Amygdala (tissue), 56 donors: ENCODE data around the gene AMBP.
"Not testable (repeated sequence)": the region's sequence is repeated elsewhere in the genome, so short reads cannot be mapped to it uniquely, and the experiment has no call there.

ENCODE experiments used
- DNase-seq, 56 donors: peaks; one replicate each; lab custom pipeline; 2025; lab: John Stamatoyannopoulos, UW

The AMBP gene

DNA sequence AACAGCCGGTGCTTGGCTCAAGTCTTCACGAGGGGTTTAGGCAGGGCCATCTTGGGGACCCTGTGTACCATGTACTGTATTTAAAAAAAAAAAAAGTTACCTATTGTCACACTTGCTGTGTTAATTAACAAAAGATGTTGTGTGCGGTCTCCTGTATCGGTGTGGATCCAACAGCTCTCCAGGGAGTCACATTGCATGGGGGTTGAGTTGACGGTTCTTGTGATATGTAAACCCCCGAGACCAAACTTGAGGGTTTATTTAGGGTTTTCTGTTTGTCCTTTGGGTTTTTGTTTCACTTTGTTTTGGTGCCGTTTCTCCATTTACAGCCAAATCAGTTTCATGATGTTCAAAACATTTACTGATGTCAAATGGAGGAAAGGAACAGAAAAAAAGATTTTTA is 22.2 kb downstream of the AMBP start:
- no peak for DNase-seq

DNA sequence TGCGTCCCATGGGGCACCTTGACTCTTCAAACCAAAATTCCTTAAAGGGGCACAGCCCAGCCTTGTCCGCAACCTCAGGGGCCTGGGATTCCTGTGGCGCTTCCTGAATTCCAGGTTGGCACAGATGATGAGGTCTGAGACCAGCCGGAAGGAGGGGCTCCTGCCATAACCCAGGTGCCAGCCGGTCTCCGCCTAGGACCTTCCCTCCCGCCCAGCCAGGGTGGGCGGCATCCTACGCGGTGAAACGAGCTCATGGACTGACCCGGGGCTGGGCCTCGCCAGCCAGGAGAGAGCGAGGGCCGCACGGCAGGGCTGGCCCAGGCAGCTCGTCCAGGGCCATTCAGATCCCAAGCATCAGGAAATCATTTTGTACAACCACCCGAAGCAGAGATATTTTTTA is 23.0 kb downstream of the AMBP start:
- no peak for DNase-seq

DNA sequence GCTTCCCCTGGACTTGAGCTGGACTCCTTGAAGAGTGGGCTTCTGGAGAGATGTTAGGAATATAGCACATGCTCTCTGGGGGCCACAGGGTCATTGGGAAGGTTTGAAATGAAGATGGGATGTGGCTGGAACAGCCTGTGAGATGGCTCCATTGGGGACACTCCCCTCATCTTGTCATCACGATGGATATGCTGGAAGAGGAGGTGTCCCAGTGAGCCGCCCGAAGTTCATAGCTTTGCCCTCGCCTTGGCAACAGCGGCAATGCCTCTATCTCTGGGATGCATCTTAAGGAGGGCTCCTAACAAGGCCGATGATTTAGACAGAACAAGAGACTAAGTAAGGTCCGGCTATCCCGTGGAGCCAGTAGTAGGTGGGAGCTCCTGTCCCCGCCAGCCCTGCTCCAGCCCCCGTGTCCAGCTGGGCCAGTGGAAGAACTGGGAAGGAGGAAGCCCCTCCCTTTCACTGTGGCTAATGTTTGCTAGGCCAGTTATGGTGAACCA is 23.9 kb downstream of the AMBP start:
- no peak for DNase-seq

GRCh38 chr9:114053246-114054005 is 24.7 kb downstream of the AMBP start:
- DNase-seq: no peak

- DNase-seq: no peak
Observed at GRCh38 chr9:114051706-114052105, 26.4 kb downstream of the AMBP start.

GRCh38 chr9:114051281-114051680 is 26.8 kb downstream of the AMBP start:
- no peak for DNase-seq

DNA sequence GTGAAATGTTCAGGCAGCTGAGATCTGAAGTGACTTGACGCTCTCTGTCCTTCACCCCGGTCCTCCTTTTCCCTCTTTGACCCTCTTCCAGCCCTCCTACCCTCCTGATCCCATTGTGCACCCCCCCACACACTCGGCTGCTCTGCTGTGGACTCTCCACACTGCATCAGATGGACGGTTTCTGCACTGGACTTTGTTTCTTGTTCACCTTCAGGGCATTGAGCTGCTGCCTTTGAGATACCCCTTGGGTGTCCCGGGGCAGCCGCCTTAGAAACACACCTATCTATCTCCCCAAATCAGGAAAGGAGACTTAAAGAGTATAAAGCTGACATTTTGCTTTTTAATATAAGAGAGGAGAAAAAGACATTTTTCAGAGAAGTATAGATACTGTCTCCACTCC is 27.5 kb downstream of the AMBP start:
- DNase-seq: no peak

DNA sequence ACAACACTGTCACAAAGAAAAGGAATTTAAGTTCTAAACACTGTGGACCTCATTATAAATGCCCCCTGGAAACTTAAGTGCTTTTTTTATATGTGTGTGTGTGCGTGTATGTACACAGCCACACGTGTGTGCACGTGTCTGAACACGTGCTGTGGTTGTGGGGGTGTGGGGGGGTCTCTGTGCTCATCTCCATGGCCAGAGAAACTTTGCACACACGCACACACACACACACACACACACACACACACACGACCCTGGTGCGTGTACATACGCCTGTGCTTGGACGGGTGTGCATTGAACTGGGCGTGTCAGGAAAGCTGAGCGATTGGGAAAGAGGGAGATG is 27.9 kb downstream of the AMBP start:
- DNase-seq: no peak

DNA sequence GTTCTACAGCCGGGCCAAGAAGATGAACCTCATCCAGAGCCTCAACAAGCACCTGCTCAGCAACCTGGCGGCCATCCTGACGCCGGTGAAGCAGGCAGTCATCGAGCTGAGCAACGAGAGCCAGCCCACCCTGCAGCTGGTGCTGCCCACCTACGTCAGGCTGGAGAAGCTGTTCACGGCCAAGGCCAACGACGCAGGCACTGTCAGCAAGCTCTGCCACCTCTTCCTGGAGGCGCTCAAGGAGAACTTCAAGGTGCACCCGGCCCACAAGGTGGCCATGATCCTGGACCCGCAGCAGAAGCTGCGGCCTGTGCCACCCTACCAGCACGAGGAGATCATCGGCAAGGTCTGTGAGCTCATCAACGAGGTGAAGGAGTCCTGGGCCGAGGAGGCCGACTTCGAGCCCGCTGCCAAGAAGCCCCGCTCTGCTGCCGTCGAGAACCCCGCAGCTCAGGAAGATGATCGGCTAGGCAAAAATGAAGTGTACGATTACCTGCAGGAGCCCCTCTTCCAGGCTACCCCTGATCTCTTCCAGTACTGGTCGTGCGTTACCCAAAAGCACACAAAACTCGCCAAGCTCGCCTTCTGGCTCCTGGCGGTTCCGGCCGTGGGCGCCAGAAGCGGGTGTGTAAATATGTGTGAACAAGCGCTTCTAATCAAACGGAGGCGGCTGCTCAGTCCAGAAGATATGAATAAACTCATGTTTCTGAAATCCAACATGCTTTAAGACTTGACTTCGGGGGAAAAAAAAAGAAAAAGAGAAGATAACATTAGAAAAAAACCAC is 28.5 kb downstream of the AMBP start:
- DNase-seq: peak in 1 of 56 donors; percentile 14

DNA sequence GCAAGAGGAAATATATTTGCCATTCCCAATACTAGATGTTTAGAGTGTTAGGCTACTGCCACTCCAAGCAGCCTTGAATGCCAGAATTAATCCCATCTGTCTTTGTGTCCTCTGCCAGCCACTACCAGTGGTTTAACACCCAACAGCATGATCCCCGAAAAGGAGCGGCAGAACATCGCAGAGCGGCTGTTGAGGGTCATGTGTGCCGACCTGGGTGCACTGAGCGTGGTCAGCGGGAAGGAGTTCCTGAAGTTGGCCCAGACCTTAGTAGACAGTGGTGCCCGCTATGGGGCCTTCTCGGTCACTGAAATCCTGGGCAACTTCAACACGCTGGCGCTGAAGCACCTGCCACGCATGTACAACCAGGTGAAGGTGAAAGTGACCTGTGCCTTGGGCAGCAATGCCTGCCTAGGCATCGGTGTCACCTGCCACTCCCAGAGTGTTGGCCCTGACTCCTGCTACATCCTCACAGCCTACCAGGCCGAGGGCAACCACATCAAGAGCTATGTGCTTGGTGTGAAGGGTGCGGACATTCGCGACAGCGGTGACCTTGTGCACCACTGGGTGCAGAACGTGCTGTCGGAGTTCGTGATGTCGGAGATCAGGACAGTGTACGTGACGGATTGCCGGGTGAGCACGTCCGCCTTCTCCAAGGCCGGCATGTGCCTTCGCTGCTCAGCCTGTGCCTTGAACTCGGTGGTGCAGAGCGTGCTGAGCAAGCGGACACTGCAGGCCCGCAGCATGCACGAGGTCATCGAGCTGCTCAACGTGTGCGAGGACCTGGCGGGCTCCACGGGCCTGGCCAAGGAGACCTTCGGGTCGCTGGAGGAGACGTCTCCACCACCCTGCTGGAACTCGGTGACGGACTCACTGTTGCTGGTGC is 29.3 kb downstream of the AMBP start:
- DNase-seq: no peak

DNA sequence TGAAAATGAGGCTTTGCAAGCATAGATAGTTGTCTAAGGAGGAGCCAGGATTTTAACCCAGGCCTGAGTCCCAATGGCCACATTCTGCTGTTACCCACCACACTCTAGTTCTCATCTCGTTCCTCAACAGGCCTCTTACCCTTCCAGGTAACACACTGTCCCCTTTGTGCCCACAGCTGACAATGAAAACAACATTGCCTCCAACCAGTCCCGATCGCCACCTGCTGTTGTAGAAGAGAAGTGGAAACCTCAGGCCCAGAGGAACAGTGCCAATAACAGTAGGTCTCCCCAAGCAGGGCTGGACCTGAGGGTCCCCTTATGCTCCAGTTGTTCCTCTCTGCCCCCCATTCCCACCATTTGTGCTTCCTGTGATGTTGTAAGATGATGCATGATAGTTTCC is 30.4 kb downstream of the AMBP start:
- no peak for DNase-seq

DNA sequence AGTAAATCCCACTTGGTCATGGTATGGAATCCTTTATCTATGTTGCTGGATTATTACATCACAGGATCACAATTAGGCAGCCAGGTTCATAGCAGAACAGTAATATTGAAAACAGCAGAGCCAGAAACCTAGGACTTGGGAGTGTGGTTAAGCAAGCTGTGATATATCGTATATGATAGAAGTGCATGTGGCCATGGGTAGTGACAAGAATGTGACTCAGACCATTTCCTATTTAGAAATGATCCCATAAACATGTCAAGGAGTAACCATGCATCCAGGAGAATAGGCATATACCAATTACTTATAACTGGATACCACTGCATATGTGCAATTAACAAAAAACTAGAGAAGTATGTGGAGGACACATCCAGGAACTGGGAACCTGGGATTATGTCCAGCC is 31.2 kb downstream of the AMBP start:
- DNase-seq: no peak

DNA sequence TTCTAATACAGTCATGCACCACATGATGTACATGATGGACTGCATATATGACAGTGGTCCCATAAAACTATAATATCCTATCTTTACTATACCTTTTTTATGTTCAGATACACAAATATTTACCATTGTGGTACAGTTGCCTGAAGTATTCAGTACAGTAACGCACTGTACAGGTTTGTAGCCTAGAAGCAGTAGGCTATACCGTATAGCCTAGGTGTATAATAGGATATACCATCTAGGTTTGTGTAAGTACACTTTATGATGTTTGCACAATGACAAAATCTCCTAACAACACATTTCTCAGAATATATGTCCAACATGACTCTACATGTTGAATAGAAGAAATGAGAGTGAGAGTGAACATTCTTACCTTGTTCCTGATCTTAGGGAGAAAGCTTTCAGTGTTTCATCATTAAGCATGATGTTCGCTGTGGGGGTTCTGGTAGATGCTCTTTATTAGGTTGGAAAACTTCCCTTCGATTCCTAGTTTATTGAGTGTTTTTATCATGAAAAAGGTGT is 31.8 kb downstream of the AMBP start:
- DNase-seq: no peak

DNA sequence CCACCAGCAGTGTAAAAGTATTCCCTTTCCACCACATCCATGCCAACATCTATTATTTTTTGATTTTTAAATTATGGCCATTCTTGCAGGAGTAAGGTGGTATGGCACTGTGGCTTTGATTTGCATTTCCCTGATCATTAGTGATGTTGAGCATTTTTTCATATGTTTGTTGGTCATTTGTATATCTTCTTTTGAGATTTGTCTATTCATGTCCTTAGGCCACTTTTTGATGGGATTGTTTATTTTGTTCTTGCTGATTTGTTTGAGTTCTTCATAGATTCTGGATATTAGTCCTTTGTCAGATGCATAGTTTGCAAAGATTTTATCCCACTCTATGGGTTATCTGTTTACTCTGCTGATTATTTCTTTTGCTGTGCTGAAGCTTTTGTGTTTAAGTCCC is 34.4 kb downstream of the AMBP start:
- not testable (repeated sequence) for DNase-seq

- DNase-seq: no peak
Observed at GRCh38 chr9:114039484-114039883, 38.6 kb downstream of the AMBP start.

DNA sequence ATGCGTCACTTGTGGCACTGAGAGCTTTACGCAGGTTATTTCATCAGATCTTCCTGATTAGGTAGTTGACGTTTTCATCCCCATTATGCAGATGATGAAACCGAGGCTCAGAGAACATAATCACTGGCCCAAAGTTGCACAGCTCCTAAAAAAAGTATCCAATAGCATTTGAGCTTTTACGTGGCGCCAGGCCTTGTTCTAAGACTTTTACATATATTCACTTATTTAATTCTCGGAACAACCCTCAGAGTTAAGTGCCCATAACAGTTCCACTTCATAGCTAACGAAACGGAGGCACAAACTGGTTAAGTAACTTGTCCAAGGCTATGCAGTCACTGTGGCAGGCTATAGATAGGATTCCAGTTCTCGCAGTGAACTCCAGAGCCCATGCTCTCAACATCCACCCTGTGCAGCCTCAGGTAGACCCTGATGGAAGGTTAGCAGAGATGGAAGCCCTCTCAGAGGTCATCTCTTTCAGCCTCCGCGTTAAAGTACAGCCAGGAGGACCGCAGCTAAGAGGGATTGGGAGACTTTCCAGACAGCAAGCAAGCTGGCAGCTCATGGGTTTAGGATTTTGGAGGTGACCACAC is 39.3 kb downstream of the AMBP start:
- DNase-seq: no peak

- DNase-seq: peak in 8 of 56 donors; percentile 10 to 33 (median 22)
Observed at GRCh38 chr9:114037961-114038723, 40.0 kb downstream of the AMBP start.

GRCh38 chr9:114037249-114037648 is 40.9 kb downstream of the AMBP start:
- no peak for DNase-seq
